Measurements from ENCODE around the gene XPO6. TPM values are rescaled to one million over a fixed set of nuclear protein-coding genes. Genes with fewer than 3 reads are reported as not detected.

XPO6 gene
- total and polyA plus RNA-seq, 3 donors from 2014 or later, result 216 to 283 (median 238) TPM

DNA sequence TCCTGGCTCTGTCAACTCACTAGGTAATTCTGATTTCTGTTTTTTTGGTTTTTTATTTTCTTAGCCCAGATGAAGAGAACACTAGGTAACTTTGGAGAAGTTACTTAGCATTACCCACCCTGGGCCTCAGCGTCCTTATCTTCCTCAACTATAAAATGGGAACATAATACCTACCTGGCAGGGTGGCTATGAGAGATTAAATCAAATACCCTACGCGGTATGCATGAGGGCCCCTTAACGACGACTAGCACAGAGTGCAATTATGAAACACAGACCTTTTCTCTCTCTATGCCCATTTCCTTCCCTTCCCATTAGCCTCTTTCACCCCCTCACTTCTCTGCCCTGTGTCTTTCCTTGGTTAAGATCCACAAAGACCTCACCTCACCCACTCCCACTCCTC is 11.1 kb downstream of the XPO6 start:
- Histone ChIP-seq H3K4me1 (no peaks in the 10 kb centered on the region), H3K36me3 (ENCODE audit: low read depth, missing control alignments) (no peaks in the 10 kb centered on the region), H3K4me3 (no peak overlapping the region), H3K9me3 (no peaks in the 10 kb centered on the region), H3K27me3 (no peaks in the 10 kb centered on the region), H3K27ac (no peak overlapping the region)
- TF ChIP-seq POLR2A (IDR thresholded peaks at IDR 0.05), result no peak
- TF ChIP-seq, protein P1, sequence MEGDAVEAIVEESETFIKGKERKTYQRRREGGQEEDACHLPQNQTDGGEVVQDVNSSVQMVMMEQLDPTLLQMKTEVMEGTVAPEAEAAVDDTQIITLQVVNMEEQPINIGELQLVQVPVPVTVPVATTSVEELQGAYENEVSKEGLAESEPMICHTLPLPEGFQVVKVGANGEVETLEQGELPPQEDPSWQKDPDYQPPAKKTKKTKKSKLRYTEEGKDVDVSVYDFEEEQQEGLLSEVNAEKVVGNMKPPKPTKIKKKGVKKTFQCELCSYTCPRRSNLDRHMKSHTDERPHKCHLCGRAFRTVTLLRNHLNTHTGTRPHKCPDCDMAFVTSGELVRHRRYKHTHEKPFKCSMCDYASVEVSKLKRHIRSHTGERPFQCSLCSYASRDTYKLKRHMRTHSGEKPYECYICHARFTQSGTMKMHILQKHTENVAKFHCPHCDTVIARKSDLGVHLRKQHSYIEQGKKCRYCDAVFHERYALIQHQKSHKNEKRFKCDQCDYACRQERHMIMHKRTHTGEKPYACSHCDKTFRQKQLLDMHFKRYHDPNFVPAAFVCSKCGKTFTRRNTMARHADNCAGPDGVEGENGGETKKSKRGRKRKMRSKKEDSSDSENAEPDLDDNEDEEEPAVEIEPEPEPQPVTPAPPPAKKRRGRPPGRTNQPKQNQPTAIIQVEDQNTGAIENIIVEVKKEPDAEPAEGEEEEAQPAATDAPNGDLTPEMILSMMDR (IDR thresholded peaks at IDR 0.05), result no peak
- DNase-seq, result no peak
- WGBS, 2 donors, result 79 to 89% methylated on average over 5 of the region's 5 CpGs
- intact Hi-C loops (cut with DNase I; ENCODE audit: low total_unique reads), result no loop called here

DNA sequence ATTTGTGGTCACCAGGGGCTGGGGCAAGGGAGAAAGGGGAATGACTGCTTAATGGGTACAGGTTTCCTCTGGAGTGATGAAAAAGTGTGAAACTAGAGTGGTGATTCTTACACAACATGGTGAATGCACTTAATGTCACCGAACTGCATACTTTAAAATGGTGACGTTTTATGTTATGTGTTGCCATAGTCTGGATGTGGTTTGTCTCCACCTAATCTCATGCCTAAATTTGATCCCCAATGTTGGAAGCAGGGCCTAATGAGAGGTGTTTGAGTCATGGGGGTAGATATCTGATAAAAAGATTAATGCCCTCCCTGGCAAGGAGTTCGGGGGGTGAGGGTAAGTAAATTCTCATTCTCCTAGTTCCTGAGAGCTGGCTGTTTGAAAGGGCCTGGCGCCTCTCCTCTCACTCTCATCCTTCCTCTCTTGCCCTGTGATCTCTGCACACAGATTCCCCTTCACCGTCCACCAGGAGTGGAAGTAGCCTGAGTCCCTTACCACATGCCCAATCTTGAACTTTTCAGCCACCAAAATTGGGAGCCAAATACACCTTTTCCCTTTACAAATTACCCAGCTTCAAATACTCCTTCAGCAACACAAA is 15.3 kb downstream of the XPO6 start:
- Histone ChIP-seq H3K36me3 (ENCODE audit: low read depth, missing control alignments) (no peaks in the 10 kb centered on the region), H3K27ac (no peak overlapping the region), H3K27me3 (no peaks in the 10 kb centered on the region), H3K9me3 (no peaks in the 10 kb centered on the region), H3K4me1 (no peaks in the 10 kb centered on the region), H3K4me3 (no peak overlapping the region)
- intact Hi-C loops (cut with DNase I; ENCODE audit: low total_unique reads), result no loop called here
- WGBS, 2 donors, result 86 to 90% methylated on average over 5 of the region's 5 CpGs
- no peak for DNase-seq
- TF ChIP-seq, protein P1 (IDR thresholded peaks at IDR 0.05), result no peak
- TF ChIP-seq POLR2A (IDR thresholded peaks at IDR 0.05), result no peak

DNA sequence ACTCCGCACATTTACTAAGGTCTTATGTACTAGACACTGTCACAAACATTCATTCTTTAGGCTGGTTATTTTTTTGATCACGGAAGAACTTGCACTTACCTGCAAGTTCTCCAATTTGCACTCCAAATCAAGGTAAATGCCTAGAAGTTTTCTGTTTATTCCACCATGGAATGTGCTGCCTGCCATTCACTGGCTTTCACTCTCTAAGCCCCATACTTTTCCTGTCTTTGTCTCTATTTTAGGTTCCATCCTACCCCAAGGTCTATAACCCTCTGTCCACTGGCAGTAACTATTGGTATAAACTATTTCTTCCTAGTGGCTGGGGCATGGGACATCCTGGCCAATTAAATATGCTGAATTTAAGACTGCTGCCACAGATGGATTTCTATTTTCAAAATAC is 15.9 kb downstream of the XPO6 start:
- no peaks in the 10 kb centered on the region for H3K36me3 ChIP-seq (ENCODE audit: low read depth, missing control alignments)
- H3K4me1 ChIP-seq, result no peaks in the 10 kb centered on the region
- H3K27me3 ChIP-seq, result no peaks in the 10 kb centered on the region
- no peak for TF ChIP-seq POLR2A (IDR thresholded peaks at IDR 0.05)
- TF ChIP-seq, protein P1 (IDR thresholded peaks at IDR 0.05), result no peak
- no peak overlapping the region for H3K27ac ChIP-seq
- WGBS, 2 donors, result 95 to 98% methylated on average over 2 of the region's 2 CpGs
- intact Hi-C loops (cut with DNase I; ENCODE audit: low total_unique reads), result no loop called here
- H3K4me3 ChIP-seq, result no peak overlapping the region
- no peak for DNase-seq
- H3K9me3 ChIP-seq, result no peaks in the 10 kb centered on the region

DNA sequence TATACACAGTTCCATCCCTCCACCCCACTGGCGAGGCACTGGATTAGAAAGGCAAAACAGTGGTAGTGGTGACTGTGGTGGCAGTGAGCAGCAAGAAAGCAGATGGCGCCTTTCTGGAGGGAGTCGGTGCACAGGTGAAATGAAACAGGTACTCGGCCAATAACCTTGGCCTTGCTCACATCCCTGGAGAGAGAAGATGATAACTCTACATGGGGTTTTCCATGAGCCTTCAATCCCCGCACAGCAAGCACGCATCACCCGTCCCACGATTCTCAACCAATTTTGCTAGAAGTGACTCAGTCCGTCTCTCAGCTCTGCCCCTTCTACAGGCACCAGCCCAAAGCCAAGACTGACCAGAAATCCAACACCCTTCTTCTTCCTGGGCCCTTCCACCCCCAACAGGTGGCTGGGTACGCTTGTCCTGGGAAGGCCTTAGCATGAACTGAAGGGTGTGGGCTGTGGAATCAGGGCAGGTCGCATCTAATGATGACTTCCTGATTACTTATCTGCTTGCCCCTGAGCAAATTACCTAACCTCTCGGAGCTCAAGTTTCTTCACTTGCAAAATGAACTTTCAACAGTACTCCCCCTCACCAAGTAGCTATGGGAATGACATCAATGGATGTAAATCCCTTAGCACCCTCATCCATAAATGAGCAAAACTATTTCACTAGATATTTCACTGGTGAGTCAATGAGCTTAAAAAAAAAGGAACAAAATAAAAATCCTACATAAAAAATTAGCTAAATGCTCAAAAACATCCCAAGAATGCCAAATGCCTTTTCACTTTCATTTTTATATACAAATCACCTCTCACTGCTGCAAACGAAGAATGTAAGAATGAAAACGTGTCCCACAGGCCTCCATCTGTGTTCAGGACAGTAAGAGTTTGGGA is 18.0 kb downstream of the XPO6 start:
- no peak overlapping the region for H3K4me3 ChIP-seq
- DNase-seq, result no peak
- H3K36me3 ChIP-seq (ENCODE audit: low read depth, missing control alignments), result no peaks in the 10 kb centered on the region
- intact Hi-C loops (cut with DNase I; ENCODE audit: low total_unique reads), result no loop called here
- H3K4me1 ChIP-seq, result no peaks in the 10 kb centered on the region
- no peaks in the 10 kb centered on the region for H3K9me3 ChIP-seq
- TF ChIP-seq, protein P1 (IDR thresholded peaks at IDR 0.05), result no peak
- no peak for TF ChIP-seq POLR2A (IDR thresholded peaks at IDR 0.05)
- H3K27me3 ChIP-seq, result no peaks in the 10 kb centered on the region
- no peak overlapping the region for H3K27ac ChIP-seq
- 81 to 86% methylated on average over 14 of the region's 14 CpGs for WGBS, 2 donors

All from testis (tissue), 3 donors.